SK-N-SH (cell line): ENCODE measurements around the gene CARS2.

Source experiments
- EP300 ChIP-seq, 2 experiments: IDR thresholded peaks; 2 replicates each; pipeline versions ENCODE4 v1.4.0 to v1.6.1; 2012; ENCODE audit warnings: borderline replicate concordance in 1 of 2, low read depth in 1 of 2, low read length in 1 of 2
- POLR2AphosphoS5 ChIP-seq: IDR thresholded peaks from 2 replicates; pipeline ENCODE4 v1.6.1; 2012; ENCODE audit warnings: low read depth, low read length
- SIN3A ChIP-seq: IDR thresholded peaks from 2 replicates; pipeline ENCODE4 v1.6.1; 2012; ENCODE audit warnings: low read depth, mild to moderate bottlenecking, low read length, moderate library complexity, borderline replicate concordance
- TF ChIP-seq, protein P1 (sequence below): IDR thresholded peaks from 2 replicates; pipeline ENCODE4 v1.4.0; 2012; ENCODE audit warnings: low read depth, borderline replicate concordance
- TF ChIP-seq, protein P2 (sequence below): fragments of 200-600 bp; sonication (generic); IDR thresholded peaks from 2 replicates; pipeline ENCODE4 v1.6.1; 2017; ENCODE audit warnings: antibody characterized with exemption, mild to moderate bottlenecking, moderate library complexity
- TF ChIP-seq, protein P3 (sequence below): fragments of 150-350 bp; IDR thresholded peaks from 2 replicates; pipeline ENCODE4 v1.6.1; 2017; ENCODE audit warnings: antibody characterized with exemption, low read length, low read depth, borderline replicate concordance

DNA sequence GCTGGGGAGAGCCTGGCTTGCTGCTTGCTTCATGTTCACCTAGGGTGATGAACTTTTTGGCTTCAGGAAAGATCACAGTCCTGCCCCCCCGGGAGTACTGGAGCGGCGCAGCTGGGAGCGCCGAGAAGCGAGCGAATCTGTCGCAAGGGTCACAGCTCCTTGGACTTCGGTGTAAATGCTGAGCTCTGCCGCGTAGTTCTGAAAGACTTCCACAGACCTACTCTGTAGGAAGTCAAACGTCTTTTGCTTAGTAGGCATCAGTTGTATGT lies 10.3 kb upstream of the CARS2 start:
- TF ChIP-seq SIN3A (no peak; the same call in 1 of the 2 replicates), POLR2AphosphoS5 (no peak), EP300 (IDR thresholded peaks at IDR 0.05; ENCODE audit: borderline replicate concordance in 1 of 2, low read depth in 1 of 2, low read length in 1 of 2) (no peak)
- TF ChIP-seq, protein P1, sequence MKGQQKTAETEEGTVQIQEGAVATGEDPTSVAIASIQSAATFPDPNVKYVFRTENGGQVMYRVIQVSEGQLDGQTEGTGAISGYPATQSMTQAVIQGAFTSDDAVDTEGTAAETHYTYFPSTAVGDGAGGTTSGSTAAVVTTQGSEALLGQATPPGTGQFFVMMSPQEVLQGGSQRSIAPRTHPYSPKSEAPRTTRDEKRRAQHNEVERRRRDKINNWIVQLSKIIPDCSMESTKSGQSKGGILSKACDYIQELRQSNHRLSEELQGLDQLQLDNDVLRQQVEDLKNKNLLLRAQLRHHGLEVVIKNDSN: no peak
- TF ChIP-seq, protein P2, sequence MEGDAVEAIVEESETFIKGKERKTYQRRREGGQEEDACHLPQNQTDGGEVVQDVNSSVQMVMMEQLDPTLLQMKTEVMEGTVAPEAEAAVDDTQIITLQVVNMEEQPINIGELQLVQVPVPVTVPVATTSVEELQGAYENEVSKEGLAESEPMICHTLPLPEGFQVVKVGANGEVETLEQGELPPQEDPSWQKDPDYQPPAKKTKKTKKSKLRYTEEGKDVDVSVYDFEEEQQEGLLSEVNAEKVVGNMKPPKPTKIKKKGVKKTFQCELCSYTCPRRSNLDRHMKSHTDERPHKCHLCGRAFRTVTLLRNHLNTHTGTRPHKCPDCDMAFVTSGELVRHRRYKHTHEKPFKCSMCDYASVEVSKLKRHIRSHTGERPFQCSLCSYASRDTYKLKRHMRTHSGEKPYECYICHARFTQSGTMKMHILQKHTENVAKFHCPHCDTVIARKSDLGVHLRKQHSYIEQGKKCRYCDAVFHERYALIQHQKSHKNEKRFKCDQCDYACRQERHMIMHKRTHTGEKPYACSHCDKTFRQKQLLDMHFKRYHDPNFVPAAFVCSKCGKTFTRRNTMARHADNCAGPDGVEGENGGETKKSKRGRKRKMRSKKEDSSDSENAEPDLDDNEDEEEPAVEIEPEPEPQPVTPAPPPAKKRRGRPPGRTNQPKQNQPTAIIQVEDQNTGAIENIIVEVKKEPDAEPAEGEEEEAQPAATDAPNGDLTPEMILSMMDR: 0 out of 2 replicates have a peak, but pooled peaks have one; percentile 4
- TF ChIP-seq, protein P3, sequence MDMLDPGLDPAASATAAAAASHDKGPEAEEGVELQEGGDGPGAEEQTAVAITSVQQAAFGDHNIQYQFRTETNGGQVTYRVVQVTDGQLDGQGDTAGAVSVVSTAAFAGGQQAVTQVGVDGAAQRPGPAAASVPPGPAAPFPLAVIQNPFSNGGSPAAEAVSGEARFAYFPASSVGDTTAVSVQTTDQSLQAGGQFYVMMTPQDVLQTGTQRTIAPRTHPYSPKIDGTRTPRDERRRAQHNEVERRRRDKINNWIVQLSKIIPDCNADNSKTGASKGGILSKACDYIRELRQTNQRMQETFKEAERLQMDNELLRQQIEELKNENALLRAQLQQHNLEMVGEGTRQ: no peak
